Measurements from ENCODE around the gene SESN3.

Gene SESN3

GRCh38 chr11:95247127-95247684, 16.2 kb upstream of the SESN3 start:
- ChIA-PET POLR2A (no interaction called here), CTCF (no interaction called here)
- H3K4me1 ChIP-seq (ENCODE audit: control insufficient read depth, insufficient read depth, low read length) = peaks cover 7% of the 10 kb centered on the region; the same call in 1 of the 2 replicates
- TF ChIP-seq ZBTB20 (tag by site-specific recombination; IDR thresholded peaks at IDR 0.05) (0 out of 2 replicates have a peak, but pooled peaks have one; percentile 15), ZNF843 (tag by site-specific recombination; IDR thresholded peaks at IDR 0.05) (no peak)
- H3K27ac ChIP-seq (ENCODE audit: extremely low read depth, low read depth, low read length) = no peak overlapping the region
- H3K4me3 ChIP-seq (ENCODE audit: low read depth, low read length) = no peak overlapping the region
- H3K9me3 ChIP-seq (ENCODE audit: control insufficient read depth, insufficient read depth, low read depth, low read length) = no peaks in the 10 kb centered on the region
- no peaks in the 10 kb centered on the region for H3K36me3 ChIP-seq (ENCODE audit: control insufficient read depth in 2 of 2, insufficient read depth in 1 of 2, low read length in 2 of 2)

GRCh38 chr11:95245581-95245980, 14.6 kb upstream of the SESN3 start:
- no peak overlapping the region for H3K4me3 ChIP-seq (ENCODE audit: low read depth, low read length)
- H3K27ac ChIP-seq (ENCODE audit: extremely low read depth, low read depth, low read length) = no peak overlapping the region
- no peaks in the 10 kb centered on the region for H3K36me3 ChIP-seq (ENCODE audit: control insufficient read depth in 2 of 2, insufficient read depth in 1 of 2, low read length in 2 of 2)
- POLR2A ChIA-PET = interaction anchor here (0.9 to 3.8 kb wide), 2 partner anchors 14 to 16 kb away, joined by 3 to 23 read pairs; partner anchors contain the start of gene SESN3
- TF ChIP-seq ZNF626 (tag by site-specific recombination; IDR thresholded peaks at IDR 0.05) (no peak), ZFHX2 (tag by site-specific recombination; conservative IDR thresholded peaks at IDR 0.05) (no peak), ZNF426 (tag by site-specific recombination; IDR thresholded peaks at IDR 0.05) (no peak), ATF2 (tag by site-specific recombination; IDR thresholded peaks at IDR 0.05; ENCODE audit: low read depth) (no peak), ZIC2 (tag by site-specific recombination; IDR thresholded peaks at IDR 0.05) (no peak), ZSCAN30 (tag by site-specific recombination; IDR thresholded peaks at IDR 0.05) (no peak), OSR2 (tag by site-specific recombination; IDR thresholded peaks at IDR 0.05) (no peak), ZBTB49 (tag by site-specific recombination; IDR thresholded peaks at IDR 0.05; ENCODE audit: low read depth) (no peak), ZBTB1 (tag by site-specific recombination; IDR thresholded peaks at IDR 0.05) (no peak), ZNF664 (tag by site-specific recombination; IDR thresholded peaks at IDR 0.05) (no peak), KLF9 (tag by site-specific recombination; IDR thresholded peaks at IDR 0.05; ENCODE audit: low read depth) (no peak), SETDB1 (IDR thresholded peaks at IDR 0.05; ENCODE audit: insufficient read length, low read length) (no peak)
- H3K9me3 ChIP-seq (ENCODE audit: control insufficient read depth, insufficient read depth, low read depth, low read length) = no peaks in the 10 kb centered on the region
- H3K4me1 ChIP-seq (ENCODE audit: control insufficient read depth, insufficient read depth, low read length) = peaks cover 7% of the 10 kb centered on the region; the same call in 1 of the 2 replicates
- CTCF ChIA-PET = interaction anchor here (2.1 kb wide), 1 partner anchor 13 kb away, joined by 10 read pairs; the partner anchor contains the start of gene SESN3

GRCh38 chr11:95245038-95245437, 14.0 kb upstream of the SESN3 start:
- no peaks in the 10 kb centered on the region for H3K9me3 ChIP-seq (ENCODE audit: control insufficient read depth, insufficient read depth, low read depth, low read length)
- TF ChIP-seq PRDM6 (tag by site-specific recombination; IDR thresholded peaks at IDR 0.05) (no peak), ZNF362 (tag by site-specific recombination; IDR thresholded peaks at IDR 0.05) (no peak)
- no peaks in the 10 kb centered on the region for H3K36me3 ChIP-seq (ENCODE audit: control insufficient read depth in 2 of 2, insufficient read depth in 1 of 2, low read length in 2 of 2)
- H3K4me1 ChIP-seq (ENCODE audit: control insufficient read depth, insufficient read depth, low read length) = peaks cover 7% of the 10 kb centered on the region; the same call in 1 of the 2 replicates
- POLR2A ChIA-PET = interaction anchor here (0.6 to 3.8 kb wide), 3 partner anchors 13 to 85 kb away, joined by 3 to 23 read pairs (median 6); partner anchors contain the start of gene SESN3
- H3K27ac ChIP-seq (ENCODE audit: extremely low read depth, low read depth, low read length) = no peak overlapping the region
- no peak overlapping the region for H3K4me3 ChIP-seq (ENCODE audit: low read depth, low read length)
- CTCF ChIA-PET = interaction anchor here (2.1 kb wide), 1 partner anchor 13 kb away, joined by 10 read pairs; the partner anchor contains the start of gene SESN3

Data from HEK293 (cell line).